GM23338 (cell line): ENCODE data around the gene OTC. TPM values are rescaled to one million over a fixed set of nuclear protein-coding genes. Genes with fewer than 3 reads are reported as not detected.

Experiments used
- ATAC-seq: fragments of 200-7000 bp; cut with Tn5 transposase; 3 replicates; pipeline ENCODE4 v1.9.1; 2020
- DNase-seq: peaks from one replicate; pipeline ENCODE4 v3.0.0-alpha.2; 2015; ENCODE audit warnings: low spot score
- H2AFZ ChIP-seq: fragments of 200-600 bp; sonication (generic); 2 replicates; pipeline ENCODE4 v1.8.0; 2016; ENCODE audit warnings: antibody characterized with exemption, mild to moderate bottlenecking, moderate library complexity
- H3F3A ChIP-seq: fragments of 200-600 bp; sonication (generic); replicated peaks from 2 replicates; pipeline ENCODE4 v1.8.0; 2017; ENCODE audit warnings: antibody characterized with exemption, mixed run types, low read depth
- H3K27ac ChIP-seq: fragments of 200-600 bp; sonication (generic); 2 replicates; pipeline ENCODE4 v1.6.1; 2016; ENCODE audit warnings: low read depth
- H3K27me3 ChIP-seq: fragments of 200-600 bp; sonication (generic); 2 replicates; pipeline ENCODE4 v1.8.0; 2016; ENCODE audit warnings: mild to moderate bottlenecking, mixed run types, moderate library complexity; ENCODE audit not compliant: insufficient read depth
- H3K36me3 ChIP-seq: fragments of 200-600 bp; sonication (generic); 2 replicates; pipeline ENCODE4 v1.8.0; 2016; ENCODE audit warnings: mild to moderate bottlenecking; ENCODE audit not compliant: insufficient read depth
- H3K4me1 ChIP-seq: fragments of 200-600 bp; sonication (generic); 2 replicates; pipeline ENCODE4 v1.8.0; 2016; ENCODE audit warnings: mild to moderate bottlenecking, moderate library complexity; ENCODE audit not compliant: insufficient read depth
- H3K4me2 ChIP-seq: fragments of 200-600 bp; sonication (generic); 2 replicates; pipeline ENCODE4 v1.7.1; 2017; ENCODE audit warnings: mixed run types
- H3K4me3 ChIP-seq: fragments of 200-600 bp; sonication (generic); 2 replicates; pipeline ENCODE4 v1.6.1; 2016; ENCODE audit warnings: mixed run types
- H3K79me2 ChIP-seq: fragments of 200-600 bp; sonication (generic); replicated peaks from 2 replicates; pipeline ENCODE4 v1.8.0; 2017; ENCODE audit warnings: mild to moderate bottlenecking; ENCODE audit not compliant: insufficient read depth
- H3K9me2 ChIP-seq: fragments of 200-600 bp; sonication (generic); 2 replicates; pipeline ENCODE4 v1.8.0; 2017; ENCODE audit not compliant: insufficient read depth
- H4K20me1 ChIP-seq: fragments of 200-600 bp; sonication (generic); replicated peaks from 2 replicates; pipeline ENCODE4 v1.8.0; 2017; ENCODE audit warnings: mild to moderate bottlenecking; ENCODE audit not compliant: insufficient read depth
- H3K27ac Mint-ChIP-seq: 2 replicates; pipeline ENCODE4 v1.8.0; 2020; ENCODE audit warnings: inconsistent platforms, mild to moderate bottlenecking, moderate library complexity, mixed read lengths
- H3K27me3 Mint-ChIP-seq: 3 replicates; pipeline ENCODE4 v1.8.0; 2022; ENCODE audit warnings: low read depth, mild to moderate bottlenecking, moderate library complexity, mixed read lengths, inconsistent platforms; ENCODE audit not compliant: insufficient read depth, poor library complexity
- H3K36me3 Mint-ChIP-seq: 3 replicates; pipeline ENCODE4 v1.8.0; 2021; ENCODE audit warnings: low read depth, mild to moderate bottlenecking, inconsistent platforms, moderate library complexity, mixed read lengths
- H3K4me1 Mint-ChIP-seq: 3 replicates; pipeline ENCODE4 v1.8.0; 2020; ENCODE audit warnings: mild to moderate bottlenecking, inconsistent platforms, mixed read lengths
- H3K4me3 Mint-ChIP-seq: 3 replicates; pipeline ENCODE4 v1.8.0; 2021; ENCODE audit warnings: moderate library complexity, mild to moderate bottlenecking, inconsistent platforms, mixed read lengths
- H3K9me3 Mint-ChIP-seq: 3 replicates; pipeline ENCODE4 v1.8.0; 2020; ENCODE audit warnings: moderate library complexity, mild to moderate bottlenecking, inconsistent platforms, mixed read lengths
- POLR2AphosphoS5 ChIP-seq: IDR thresholded peaks from 2 replicates; pipeline ENCODE4 v1.6.1; 2016; ENCODE audit warnings: antibody characterized with exemption, low read depth
- ZNF331 ChIP-seq: fragments of 250-450 bp; sonication (Bioruptor Pico); IDR thresholded peaks from 2 replicates; pipeline ENCODE4 v1.5.0; 2020; ENCODE audit warnings: low read depth, mild to moderate bottlenecking, moderate library complexity
- polyA plus RNA-seq: library from polyadenylated mRNA; unstranded; fragments of >200 nt; fragmentation: Nextera tagmentation; extraction: Ambion mirVana; gene quantifications from 2 replicates; pipeline ENCODE4 v1.2.1, GENCODE V29; 2016
- total RNA-seq: library from RNA; depleted of rRNA; stranded (reverse); fragments of >200 nt; shearing (Covaris generic); gene quantifications from 2 replicates; pipeline ENCODE4 v1.2.3, GENCODE V29; 2014
- TF ChIP-seq, protein P1 (sequence below), 2 experiments: fragments of 200-600 bp in 1 of 2; sonication (generic) in 1 of 2; conservative IDR thresholded peaks; 2 replicates each; pipeline versions ENCODE4 v1.5.1 to v1.6.1; 2016 to 2017; ENCODE audit warnings: antibody characterized with exemption in 2 of 2, low read depth in 2 of 2, mild to moderate bottlenecking in 2 of 2, moderate library complexity in 1 of 2
- TF ChIP-seq, protein P2 (sequence below): fragments of 250-450 bp; sonication (Bioruptor Pico); IDR thresholded peaks from 2 replicates; pipeline ENCODE4 v1.5.0; 2020; ENCODE audit warnings: mild to moderate bottlenecking, moderate library complexity

OTC gene
- total and polyA plus RNA-seq, 2 experiments from 2014 or later: not detected

DNA sequence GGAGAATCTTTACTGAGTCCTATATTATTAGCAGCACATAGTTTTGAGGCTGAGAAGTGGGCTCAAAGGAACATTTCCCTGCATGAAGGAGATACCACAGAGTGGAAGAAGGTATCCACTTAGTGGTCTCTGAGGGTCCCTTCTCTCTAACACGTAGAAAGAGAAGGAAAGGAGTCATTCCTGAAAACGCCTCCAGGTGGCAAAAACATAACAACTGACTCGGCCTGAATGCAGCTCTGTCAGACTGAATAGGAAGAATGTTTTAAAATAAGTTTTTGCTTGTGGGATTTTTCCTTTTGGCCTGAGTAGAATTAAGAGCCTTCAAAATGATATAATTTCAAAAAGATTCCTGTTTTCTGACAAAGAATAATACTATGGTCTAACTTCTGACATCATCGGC lies 48.4 kb upstream of the OTC start:
- ATAC-seq (peak; percentile 57; the same call in 2 of the 3 replicates), DNase-seq (peak; percentile 55)
- Histone ChIP-seq H3K36me3 (no peaks in the 10 kb centered on the region), H3K4me2 (no peak overlapping the region), H3K4me1 (no peaks in the 10 kb centered on the region), H3F3A (no peaks in the 10 kb centered on the region), H4K20me1 (no peaks in the 10 kb centered on the region), H3K79me2 (no peaks in the 10 kb centered on the region), H3K27ac (no peak overlapping the region), H3K9me2 (no peaks in the 10 kb centered on the region), H2AFZ (no peak overlapping the region), H3K4me3 (no peak overlapping the region), H3K27me3 (no peaks in the 10 kb centered on the region)
- H3K36me3 Mint-ChIP-seq: peaks cover 3% of the 10 kb centered on the region; the same call in 1 of the 3 replicates
- H3K4me3 Mint-ChIP-seq: no peak overlapping the region
- H3K27ac Mint-ChIP-seq: no peak overlapping the region
- H3K4me1 Mint-ChIP-seq: no peaks in the 10 kb centered on the region
- no peaks in the 10 kb centered on the region for H3K27me3 Mint-ChIP-seq
- TF ChIP-seq, protein P1, sequence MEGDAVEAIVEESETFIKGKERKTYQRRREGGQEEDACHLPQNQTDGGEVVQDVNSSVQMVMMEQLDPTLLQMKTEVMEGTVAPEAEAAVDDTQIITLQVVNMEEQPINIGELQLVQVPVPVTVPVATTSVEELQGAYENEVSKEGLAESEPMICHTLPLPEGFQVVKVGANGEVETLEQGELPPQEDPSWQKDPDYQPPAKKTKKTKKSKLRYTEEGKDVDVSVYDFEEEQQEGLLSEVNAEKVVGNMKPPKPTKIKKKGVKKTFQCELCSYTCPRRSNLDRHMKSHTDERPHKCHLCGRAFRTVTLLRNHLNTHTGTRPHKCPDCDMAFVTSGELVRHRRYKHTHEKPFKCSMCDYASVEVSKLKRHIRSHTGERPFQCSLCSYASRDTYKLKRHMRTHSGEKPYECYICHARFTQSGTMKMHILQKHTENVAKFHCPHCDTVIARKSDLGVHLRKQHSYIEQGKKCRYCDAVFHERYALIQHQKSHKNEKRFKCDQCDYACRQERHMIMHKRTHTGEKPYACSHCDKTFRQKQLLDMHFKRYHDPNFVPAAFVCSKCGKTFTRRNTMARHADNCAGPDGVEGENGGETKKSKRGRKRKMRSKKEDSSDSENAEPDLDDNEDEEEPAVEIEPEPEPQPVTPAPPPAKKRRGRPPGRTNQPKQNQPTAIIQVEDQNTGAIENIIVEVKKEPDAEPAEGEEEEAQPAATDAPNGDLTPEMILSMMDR (conservative IDR thresholded peaks at IDR 0.05; ENCODE audit: low read depth in 2 of 2): peak; percentile 37 to 44; a peak in 3 of 4 replicates
- no peak for TF ChIP-seq POLR2AphosphoS5
- TF ChIP-seq, protein P2, sequence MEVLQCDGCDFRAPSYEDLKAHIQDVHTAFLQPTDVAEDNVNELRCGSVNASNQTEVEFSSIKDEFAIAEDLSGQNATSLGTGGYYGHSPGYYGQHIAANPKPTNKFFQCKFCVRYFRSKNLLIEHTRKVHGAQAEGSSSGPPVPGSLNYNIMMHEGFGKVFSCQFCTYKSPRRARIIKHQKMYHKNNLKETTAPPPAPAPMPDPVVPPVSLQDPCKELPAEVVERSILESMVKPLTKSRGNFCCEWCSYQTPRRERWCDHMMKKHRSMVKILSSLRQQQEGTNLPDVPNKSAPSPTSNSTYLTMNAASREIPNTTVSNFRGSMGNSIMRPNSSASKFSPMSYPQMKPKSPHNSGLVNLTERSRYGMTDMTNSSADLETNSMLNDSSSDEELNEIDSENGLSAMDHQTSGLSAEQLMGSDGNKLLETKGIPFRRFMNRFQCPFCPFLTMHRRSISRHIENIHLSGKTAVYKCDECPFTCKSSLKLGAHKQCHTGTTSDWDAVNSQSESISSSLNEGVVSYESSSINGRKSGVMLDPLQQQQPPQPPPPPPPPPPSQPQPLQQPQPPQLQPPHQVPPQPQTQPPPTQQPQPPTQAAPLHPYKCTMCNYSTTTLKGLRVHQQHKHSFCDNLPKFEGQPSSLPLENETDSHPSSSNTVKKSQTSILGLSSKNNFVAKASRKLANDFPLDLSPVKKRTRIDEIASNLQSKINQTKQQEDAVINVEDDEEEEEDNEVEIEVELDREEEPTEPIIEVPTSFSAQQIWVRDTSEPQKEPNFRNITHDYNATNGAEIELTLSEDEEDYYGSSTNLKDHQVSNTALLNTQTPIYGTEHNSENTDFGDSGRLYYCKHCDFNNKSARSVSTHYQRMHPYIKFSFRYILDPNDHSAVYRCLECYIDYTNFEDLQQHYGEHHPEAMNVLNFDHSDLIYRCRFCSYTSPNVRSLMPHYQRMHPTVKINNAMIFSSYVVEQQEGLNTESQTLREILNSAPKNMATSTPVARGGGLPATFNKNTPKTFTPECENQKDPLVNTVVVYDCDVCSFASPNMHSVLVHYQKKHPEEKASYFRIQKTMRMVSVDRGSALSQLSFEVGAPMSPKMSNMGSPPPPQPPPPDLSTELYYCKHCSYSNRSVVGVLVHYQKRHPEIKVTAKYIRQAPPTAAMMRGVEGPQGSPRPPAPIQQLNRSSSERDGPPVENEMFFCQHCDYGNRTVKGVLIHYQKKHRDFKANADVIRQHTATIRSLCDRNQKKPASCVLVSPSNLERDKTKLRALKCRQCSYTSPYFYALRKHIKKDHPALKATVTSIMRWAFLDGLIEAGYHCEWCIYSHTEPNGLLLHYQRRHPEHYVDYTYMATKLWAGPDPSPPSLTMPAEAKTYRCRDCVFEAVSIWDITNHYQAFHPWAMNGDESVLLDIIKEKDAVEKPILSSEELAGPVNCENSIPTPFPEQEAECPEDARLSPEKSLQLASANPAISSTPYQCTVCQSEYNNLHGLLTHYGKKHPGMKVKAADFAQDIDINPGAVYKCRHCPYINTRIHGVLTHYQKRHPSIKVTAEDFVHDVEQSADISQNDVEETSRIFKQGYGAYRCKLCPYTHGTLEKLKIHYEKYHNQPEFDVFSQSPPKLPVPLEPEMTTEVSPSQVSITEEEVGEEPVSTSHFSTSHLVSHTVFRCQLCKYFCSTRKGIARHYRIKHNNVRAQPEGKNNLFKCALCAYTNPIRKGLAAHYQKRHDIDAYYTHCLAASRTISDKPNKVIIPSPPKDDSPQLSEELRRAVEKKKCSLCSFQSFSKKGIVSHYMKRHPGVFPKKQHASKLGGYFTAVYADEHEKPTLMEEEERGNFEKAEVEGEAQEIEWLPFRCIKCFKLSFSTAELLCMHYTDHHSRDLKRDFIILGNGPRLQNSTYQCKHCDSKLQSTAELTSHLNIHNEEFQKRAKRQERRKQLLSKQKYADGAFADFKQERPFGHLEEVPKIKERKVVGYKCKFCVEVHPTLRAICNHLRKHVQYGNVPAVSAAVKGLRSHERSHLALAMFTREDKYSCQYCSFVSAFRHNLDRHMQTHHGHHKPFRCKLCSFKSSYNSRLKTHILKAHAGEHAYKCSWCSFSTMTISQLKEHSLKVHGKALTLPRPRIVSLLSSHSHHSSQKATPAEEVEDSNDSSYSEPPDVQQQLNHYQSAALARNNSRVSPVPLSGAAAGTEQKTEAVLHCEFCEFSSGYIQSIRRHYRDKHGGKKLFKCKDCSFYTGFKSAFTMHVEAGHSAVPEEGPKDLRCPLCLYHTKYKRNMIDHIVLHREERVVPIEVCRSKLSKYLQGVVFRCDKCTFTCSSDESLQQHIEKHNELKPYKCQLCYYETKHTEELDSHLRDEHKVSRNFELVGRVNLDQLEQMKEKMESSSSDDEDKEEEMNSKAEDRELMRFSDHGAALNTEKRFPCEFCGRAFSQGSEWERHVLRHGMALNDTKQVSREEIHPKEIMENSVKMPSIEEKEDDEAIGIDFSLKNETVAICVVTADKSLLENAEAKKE: no peak
- H3K9me3 Mint-ChIP-seq: no peaks in the 10 kb centered on the region

DNA sequence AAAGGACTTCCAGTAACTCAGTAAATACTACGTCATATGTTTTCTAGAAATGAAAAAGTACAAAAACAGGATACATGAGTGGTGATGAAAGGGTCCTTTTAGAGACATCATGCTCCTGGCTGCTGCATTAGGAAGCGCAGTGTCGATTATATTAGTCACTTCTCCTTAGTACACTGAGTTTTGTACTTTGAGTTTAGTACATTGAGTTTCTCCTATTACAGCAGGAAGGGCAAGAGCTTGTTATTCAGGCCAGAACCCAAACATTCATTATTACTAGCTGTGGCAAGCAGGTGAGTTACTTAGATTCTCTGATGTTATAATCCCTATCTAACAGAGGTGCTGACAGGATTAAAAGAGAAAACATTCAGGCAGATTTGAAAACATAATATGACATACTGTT lies 46.4 kb upstream of the OTC start:
- H3K4me2 ChIP-seq: no peak overlapping the region
- ATAC-seq (no peak), DNase-seq (no peak)
- no peak overlapping the region for H3K4me3 ChIP-seq
- no peaks in the 10 kb centered on the region for H3K79me2 ChIP-seq
- no peak overlapping the region for H3K27ac Mint-ChIP-seq
- no peak overlapping the region for H3K4me3 Mint-ChIP-seq
- H3F3A ChIP-seq: no peaks in the 10 kb centered on the region
- H3K27ac ChIP-seq: no peak overlapping the region
- no peaks in the 10 kb centered on the region for H3K27me3 ChIP-seq
- H4K20me1 ChIP-seq: no peaks in the 10 kb centered on the region
- no peaks in the 10 kb centered on the region for H3K27me3 Mint-ChIP-seq
- TF ChIP-seq POLR2AphosphoS5 (no peak), ZNF331 (CRISPR knock-in tag) (no peak)
- no peaks in the 10 kb centered on the region for H3K9me3 Mint-ChIP-seq
- H3K9me2 ChIP-seq: no peaks in the 10 kb centered on the region
- H3K4me1 ChIP-seq: no peaks in the 10 kb centered on the region
- no peaks in the 10 kb centered on the region for H3K4me1 Mint-ChIP-seq
- no peaks in the 10 kb centered on the region for H3K36me3 ChIP-seq
- no peak overlapping the region for H2AFZ ChIP-seq
- peaks cover 3% of the 10 kb centered on the region; the same call in 1 of the 3 replicates for H3K36me3 Mint-ChIP-seq
